Activated naive CD4-positive, alpha-beta T cell (primary cell): ENCODE results near the gene OSBPL3.

Source experiments
- DNase-seq, 4 experiments: peaks; one replicate each; lab custom pipeline; 2025; lab: John Stamatoyannopoulos, UW

Gene OSBPL3

GRCh38 chr7:24955313-24955712, 24.7 kb downstream of the OSBPL3 start:
- no peak for DNase-seq

GRCh38 chr7:24952464-24952863, 27.5 kb downstream of the OSBPL3 start:
- DNase-seq, result no peak

GRCh38 chr7:24951441-24951980, 28.5 kb downstream of the OSBPL3 start:
- no peak for DNase-seq

- DNase-seq, result no peak
Observed at GRCh38 chr7:24949884-24950283, 30.1 kb downstream of the OSBPL3 start.

- DNase-seq, result no peak
Observed at GRCh38 chr7:24948739-24949138, 31.2 kb downstream of the OSBPL3 start.

GRCh38 chr7:24946467-24946866, 33.5 kb downstream of the OSBPL3 start:
- DNase-seq, result no peak

GRCh38 chr7:24945899-24946298, 34.1 kb downstream of the OSBPL3 start:
- no peak for DNase-seq

GRCh38 chr7:24943096-24943948, 36.7 kb downstream of the OSBPL3 start:
- no peak for DNase-seq

GRCh38 chr7:24942226-24942625, 37.8 kb downstream of the OSBPL3 start:
- no peak for DNase-seq

GRCh38 chr7:24939416-24939815, 40.6 kb downstream of the OSBPL3 start:
- DNase-seq, result no peak

- DNase-seq, result no peak
Observed at GRCh38 chr7:24936121-24936824, 43.7 kb downstream of the OSBPL3 start.

- no peak for DNase-seq
Observed at GRCh38 chr7:24933298-24933697, 46.7 kb downstream of the OSBPL3 start.

GRCh38 chr7:24932815-24933214, 47.2 kb downstream of the OSBPL3 start:
- DNase-seq, result no peak

GRCh38 chr7:24932389-24932788, 47.6 kb downstream of the OSBPL3 start:
- no peak for DNase-seq

- no peak for DNase-seq
Observed at GRCh38 chr7:24931844-24932243, 48.1 kb downstream of the OSBPL3 start.

- no peak for DNase-seq
Observed at GRCh38 chr7:24930856-24931255, 49.1 kb downstream of the OSBPL3 start.

GRCh38 chr7:24926623-24927524, 53.1 kb downstream of the OSBPL3 start:
- no peak for DNase-seq

GRCh38 chr7:24924375-24924774, 55.6 kb downstream of the OSBPL3 start:
- DNase-seq, result no peak

- no peak for DNase-seq
Observed at GRCh38 chr7:24923172-24923865, 56.7 kb downstream of the OSBPL3 start.

GRCh38 chr7:24922099-24922773, 57.7 kb downstream of the OSBPL3 start:
- no peak for DNase-seq

- DNase-seq, result no peak
Observed at GRCh38 chr7:24921362-24921679, 58.7 kb downstream of the OSBPL3 start.
